Upper lobe of left lung (tissue), 4 donors: ENCODE measurements around the gene SPTBN2.

Experiments
- CTCF ChIP-seq, 6 experiments: fragments of 450-650 bp in 4 of 6; fragments of 200-600 bp in 2 of 6; sonication (generic) in 2 of 6; IDR thresholded peaks; one replicate each; pipeline ENCODE4 v1.5.1; 2016 to 2019; ENCODE audit warnings: antibody characterized with exemption in 6 of 6
- POLR2AphosphoS5 ChIP-seq, 2 donors: sonication (generic); formaldehyde crosslinking; IDR thresholded peaks; one replicate each; pipeline ENCODE4 v1.5.1; 2017; ENCODE audit warnings: antibody characterized with exemption in 2 of 2

GRCh38 chr11:66720899-66721470, 8.0 kb downstream of the SPTBN2 start:
- TF ChIP-seq CTCF (IDR thresholded peaks at IDR 0.05) = no peak
- no peak for TF ChIP-seq POLR2AphosphoS5 (IDR thresholded peaks at IDR 0.05)
